Heart left ventricle (tissue), 16 donors: Measurements from ENCODE around the gene RBM33. TPM values are rescaled to one million over a fixed set of nuclear protein-coding genes. Genes with fewer than 3 reads are reported as not detected.
A peak's percentile ranks its signal among the peaks of the same experiment; 100 is the strongest.

Experiments
- ATAC-seq, 4 donors: fragments of 200-7000 bp; cut with Tn5 transposase; one replicate each; pipeline ENCODE4 v1.9.1; 2020 to 2022; ENCODE audit warnings: moderate library complexity in 4 of 4, mild to moderate bottlenecking in 3 of 4, moderate number of reproducible peaks in 1 of 4
- DNase-seq, 5 donors: peaks; one replicate each; pipeline ENCODE4 v3.0.0-alpha.2; 2020
- H3K27ac ChIP-seq, 12 donors: fragments of 200-600 bp; sonication (generic) in 4 of 12; one replicate each; pipeline versions ENCODE4 v1.5.0 to v1.8.0; 2016 to 2022; ENCODE audit warnings: mild to moderate bottlenecking in 2 of 12
- H3K27me3 ChIP-seq, 9 donors: fragments of 200-600 bp; sonication (generic) in 2 of 9; one replicate each; pipeline versions ENCODE4 v1.5.1 to v1.8.0; 2016 to 2022; ENCODE audit warnings: mild to moderate bottlenecking in 3 of 9
- H3K36me3 ChIP-seq, 9 donors: fragments of 200-600 bp; sonication (generic) in 2 of 9; one replicate each; pipeline versions ENCODE4 v1.5.0 to v1.8.0; 2018 to 2022; ENCODE audit warnings: mild to moderate bottlenecking in 2 of 9
- H3K4me1 ChIP-seq, 12 donors: fragments of 200-600 bp; sonication (generic) in 4 of 12; one replicate each; pipeline versions ENCODE4 v1.5.0 to v1.8.0; 2016 to 2022; ENCODE audit warnings: mild to moderate bottlenecking in 3 of 12
- H3K4me3 ChIP-seq, 12 donors: fragments of 200-600 bp; sonication (generic) in 4 of 12; one replicate each; pipeline versions ENCODE4 v1.5.0 to v1.8.0; 2017 to 2022; ENCODE audit warnings: mild to moderate bottlenecking in 9 of 12, moderate library complexity in 4 of 12
- H3K9me3 ChIP-seq, 12 donors: fragments of 200-600 bp; sonication (generic) in 4 of 12; one replicate each; pipeline versions ENCODE4 v1.5.0 to v1.8.0; 2016 to 2022; ENCODE audit warnings: mild to moderate bottlenecking in 1 of 12
- POLR2A ChIP-seq, 2 donors: fragments of 450-650 bp; IDR thresholded peaks; one replicate each; pipeline ENCODE4 v1.6.1; 2017; ENCODE audit warnings: antibody characterized with exemption in 2 of 2, mild to moderate bottlenecking in 2 of 2, moderate library complexity in 2 of 2
- WGBS, 4 donors: extraction: QIAGEN DNeasy Blood & Tissue Kit in 2 of 4; methylation state at CpG; one replicate each; pipeline versions ENCODE4 v1.1.5 to v1.1.7; 2013 to 2018; 5-methylcytosine and 5-hydroxymethylcytosine counted together
- intact Hi-C, 10 donors: fragments of 100-400 bp; cut with DNase I; formaldehyde crosslinking; loops; one replicate each; pipeline versions ENCODE4 v1.11.1 to v1.14.2; 2022
- polyA plus RNA-seq, 2 donors: library from polyadenylated mRNA; stranded (reverse); fragments of 200-250 nt; gene quantifications; one replicate each; pipeline ENCODE4 v1.2.3, GENCODE V29; 2013
- total RNA-seq, 9 donors: library from RNA; depleted of rRNA in 2 of 9; stranded (reverse); fragments of >200 nt in 2 of 9; fragmentation: NEBNext Ultra II Directional in 3 of 9; extraction: Animal tissue kit (Norgen Biotek cat#: 25700) in 3 of 9; gene quantifications; one replicate each; pipeline versions ENCODE4 v1.1.0 to v1.2.4, GENCODE V29; 2016 to 2023
- TF ChIP-seq, protein P1 (sequence below), 12 donors: fragments of 200-600 bp; sonication (generic) in 4 of 12; IDR thresholded peaks; one replicate each; pipeline versions ENCODE4 v1.5.0 to v1.8.0; 2018 to 2022; ENCODE audit warnings: antibody characterized with exemption in 12 of 12, mild to moderate bottlenecking in 5 of 12
- donor health status: ischemic (EF 13 %, LVEDD 7.1; RV severe dilation, severe dysfunction).
- donor health status: healthy with polysubstance abuse.
- donor health status: DM: no; HTN: yes; CAD: no.
- donor health status: DM: no; HTN: no; CAD: no.
- donor health status: ischemic (EF 25% LVEDD 6.9; RV normal size, moderate dysfunction).
- donor health status: ischemic (EF 25% LVEDD 5.7; RV mildly dilated, moderate dysfunction).
- donor health status: healthy.
- donor health status: DM: yes; HTN: yes; CAD: no.
- donor health status: ischemic (EF 35%, LVEDD 5.7; RV mildly dilated, moderate dysfunction).
- donor health status: nonischemic (EF 11% LVEDD 7.7; RV severe dilation, severe dysfunction).
- donor health status: DM: yes; HTN: yes; CAD: no.
- donor health status: PGD.
- donor health status: ischemic (EF 29% LVEDD 5.4; RV normal size, mild dysfunction).
- donor health status: nonischemic (EF 23%, LVEDD 6.1; RV moderate dilation, normal function).

Gene RBM33
- total and polyA plus RNA-seq, 11 donors: 13.1 to 40.8 (median 30.2) TPM

DNA sequence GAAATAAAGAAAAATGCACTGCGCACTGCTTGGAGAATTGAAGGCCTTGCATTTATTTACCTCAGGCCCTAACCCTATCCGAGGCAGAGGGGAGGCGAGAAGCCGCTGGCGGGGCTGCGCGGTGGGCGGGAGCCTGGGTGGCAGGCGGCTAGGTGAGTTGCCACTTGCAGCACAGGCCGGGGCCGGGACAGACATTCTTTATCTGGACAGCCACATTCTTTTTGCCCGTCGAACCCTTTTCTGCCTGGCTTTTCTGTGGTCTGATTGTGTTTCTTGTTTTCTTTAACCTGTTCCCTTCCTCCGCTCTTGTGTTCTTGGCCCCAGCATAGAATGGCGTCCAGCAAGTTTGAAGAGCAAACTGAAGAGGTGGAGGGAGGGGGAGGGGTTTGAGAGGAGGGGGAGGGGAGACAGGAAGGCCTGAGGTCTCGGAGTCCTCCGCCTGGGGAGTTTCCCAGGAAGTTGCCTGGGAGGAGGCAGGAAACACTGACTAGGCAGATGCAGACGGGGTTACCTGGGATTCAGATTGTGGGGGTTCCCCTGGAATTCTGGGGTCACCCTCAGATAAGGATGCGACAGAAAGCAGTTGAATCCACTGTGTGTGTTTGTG, 162.7 kb downstream of the RBM33 start:
- ATAC-seq (no peak), DNase-seq (peak in 2 of 5 donors; percentile 16 to 36)
- TF ChIP-seq, protein P1, sequence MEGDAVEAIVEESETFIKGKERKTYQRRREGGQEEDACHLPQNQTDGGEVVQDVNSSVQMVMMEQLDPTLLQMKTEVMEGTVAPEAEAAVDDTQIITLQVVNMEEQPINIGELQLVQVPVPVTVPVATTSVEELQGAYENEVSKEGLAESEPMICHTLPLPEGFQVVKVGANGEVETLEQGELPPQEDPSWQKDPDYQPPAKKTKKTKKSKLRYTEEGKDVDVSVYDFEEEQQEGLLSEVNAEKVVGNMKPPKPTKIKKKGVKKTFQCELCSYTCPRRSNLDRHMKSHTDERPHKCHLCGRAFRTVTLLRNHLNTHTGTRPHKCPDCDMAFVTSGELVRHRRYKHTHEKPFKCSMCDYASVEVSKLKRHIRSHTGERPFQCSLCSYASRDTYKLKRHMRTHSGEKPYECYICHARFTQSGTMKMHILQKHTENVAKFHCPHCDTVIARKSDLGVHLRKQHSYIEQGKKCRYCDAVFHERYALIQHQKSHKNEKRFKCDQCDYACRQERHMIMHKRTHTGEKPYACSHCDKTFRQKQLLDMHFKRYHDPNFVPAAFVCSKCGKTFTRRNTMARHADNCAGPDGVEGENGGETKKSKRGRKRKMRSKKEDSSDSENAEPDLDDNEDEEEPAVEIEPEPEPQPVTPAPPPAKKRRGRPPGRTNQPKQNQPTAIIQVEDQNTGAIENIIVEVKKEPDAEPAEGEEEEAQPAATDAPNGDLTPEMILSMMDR (IDR thresholded peaks at IDR 0.05): no peak
- TF ChIP-seq POLR2A (IDR thresholded peaks at IDR 0.05): no peak
- peaks cover 77 to 100% (median 93%) of the 10 kb centered on the region in 9 donors for H3K27me3 ChIP-seq
- no peaks in the 10 kb centered on the region for H3K36me3 ChIP-seq
- H3K4me3 ChIP-seq: no peak overlapping the region
- 28 to 34% (median 29%) methylated on average over 19 of the region's 19 CpGs for WGBS, 4 donors
- no peaks in the 10 kb centered on the region for H3K9me3 ChIP-seq
- H3K4me1 ChIP-seq: peaks cover 0 to 80% (median 36%) of the 10 kb centered on the region in 12 donors
- no peak overlapping the region for H3K27ac ChIP-seq
- intact Hi-C loops: loop anchor here in 5 of 10 donors (5.0 to 10.0 kb wide), 3 partner anchors 955 to 1008 kb away; no protein-coding TSS in a partner anchor

DNA sequence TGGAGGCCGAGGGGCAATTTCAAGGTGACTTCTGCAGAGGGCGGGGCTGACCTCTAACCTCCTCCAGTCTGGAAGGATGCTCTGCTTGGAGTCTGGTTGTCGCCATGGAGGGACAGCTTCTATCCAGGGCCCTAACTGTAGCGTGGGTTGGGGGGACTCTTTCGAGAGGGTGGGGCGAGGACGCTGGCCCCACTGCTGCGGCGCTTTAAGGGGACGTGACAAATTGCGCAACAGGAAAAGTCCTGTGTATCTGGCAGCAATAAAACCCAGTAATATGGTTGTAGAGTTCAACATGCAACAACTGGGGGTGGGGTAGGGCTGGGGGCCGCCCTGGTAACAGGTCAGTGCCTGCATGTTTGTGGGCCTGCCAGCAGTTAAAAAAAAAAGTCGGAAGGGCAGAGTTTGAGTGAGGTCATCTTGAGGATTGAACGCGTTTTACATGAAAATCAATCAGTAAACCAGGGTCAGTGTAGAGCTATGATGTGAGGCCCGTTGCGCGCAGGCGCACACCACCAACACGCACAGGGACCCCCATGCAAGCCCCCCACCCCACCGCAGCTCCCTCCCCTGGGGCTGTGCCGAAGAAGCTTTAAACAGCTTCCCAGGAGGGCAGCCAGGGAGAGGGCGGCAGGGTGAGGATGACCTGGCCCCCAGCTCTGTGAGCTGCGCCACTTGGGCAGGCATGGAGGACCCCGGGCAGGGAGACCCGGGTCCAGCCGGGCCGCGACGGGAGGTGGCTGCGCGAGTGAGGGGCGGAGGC, 163.5 kb downstream of the RBM33 start:
- Histone ChIP-seq H3K27me3 (peaks cover 78 to 100% (median 93%) of the 10 kb centered on the region in 9 donors), H3K4me3 (peak overlapping the region in 8 of 12 donors; percentile 16 to 41 (median 25)), H3K27ac (no peak overlapping the region), H3K4me1 (peaks cover 0 to 80% (median 36%) of the 10 kb centered on the region in 12 donors), H3K9me3 (no peaks in the 10 kb centered on the region), H3K36me3 (no peaks in the 10 kb centered on the region)
- TF ChIP-seq, protein P1 (IDR thresholded peaks at IDR 0.05): no peak
- TF ChIP-seq POLR2A (IDR thresholded peaks at IDR 0.05): no peak
- ATAC-seq (no peak), DNase-seq (peak in 2 of 5 donors; percentile 1 to 6)
- WGBS, 4 donors: 7 to 10% (median 9%) methylated on average over 18 to 33 of the region's 33 CpGs
- intact Hi-C loops: loop anchor here in 5 of 10 donors (5.0 to 10.0 kb wide), 3 partner anchors 954 to 1007 kb away; no protein-coding TSS in a partner anchor

DNA sequence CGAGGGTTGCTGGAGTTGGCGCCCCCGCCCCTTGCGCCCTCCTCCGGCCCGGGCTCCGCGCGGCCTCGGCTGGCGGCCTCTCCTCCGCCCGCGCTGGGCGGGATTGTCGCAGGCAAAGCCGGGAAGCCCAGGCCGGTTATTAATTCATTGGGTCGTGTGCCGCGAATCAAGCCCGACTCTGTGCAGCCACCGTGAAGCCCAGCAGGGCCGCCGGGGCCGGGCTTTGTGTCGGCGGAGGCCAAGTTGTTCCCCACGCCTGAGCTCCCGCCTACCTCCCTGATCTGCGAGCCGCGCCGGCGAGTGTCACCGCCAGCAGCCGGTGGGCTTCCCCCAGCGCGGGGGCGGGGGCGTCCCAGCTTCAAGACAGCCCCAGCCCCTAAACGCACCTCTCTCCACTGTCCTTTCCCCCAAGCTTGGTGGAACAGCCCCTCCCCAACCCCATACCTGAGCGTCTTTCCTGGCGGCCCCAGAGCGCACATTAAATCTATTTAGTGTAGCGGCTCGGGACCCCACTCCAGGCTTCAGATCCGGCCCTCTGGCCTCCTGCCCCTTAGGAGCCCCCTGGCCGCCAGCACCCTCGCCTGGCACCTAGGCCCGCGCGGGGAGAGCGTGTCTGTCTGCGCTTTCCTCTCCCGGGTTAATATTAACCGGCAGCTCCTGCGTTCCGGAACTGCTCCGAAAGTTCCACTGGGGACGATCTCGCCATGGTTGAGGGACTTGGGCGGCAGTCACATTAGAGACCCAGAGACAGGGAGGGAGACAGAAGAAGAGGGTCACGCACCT, 164.3 kb downstream of the RBM33 start:
- peaks cover 76 to 100% (median 92%) of the 10 kb centered on the region in 9 donors for H3K27me3 ChIP-seq
- TF ChIP-seq, protein P1 (IDR thresholded peaks at IDR 0.05): no peak
- TF ChIP-seq POLR2A (IDR thresholded peaks at IDR 0.05): no peak
- intact Hi-C loops: loop anchor here in 5 of 10 donors (5.0 to 10.0 kb wide), 3 partner anchors 954 to 1006 kb away; no protein-coding TSS in a partner anchor
- DNase-seq (peak in 2 of 5 donors; percentile 20 to 50), ATAC-seq (no peak)
- H3K36me3 ChIP-seq: no peaks in the 10 kb centered on the region
- 1 to 2% (median 1%) methylated on average over 35 to 64 of the region's 64 CpGs for WGBS, 4 donors
- peak overlapping the region in 10 of 12 donors; percentile 5 to 41 (median 24) for H3K4me3 ChIP-seq
- no peaks in the 10 kb centered on the region for H3K9me3 ChIP-seq
- H3K4me1 ChIP-seq: peaks cover 0 to 73% (median 34%) of the 10 kb centered on the region in 12 donors
- no peak overlapping the region for H3K27ac ChIP-seq
